OCI-LY1 (cell line): ENCODE data around the gene SELP.

Source experiments
- CTCF ChIP-seq: fragments of 200-600 bp; sonication (generic), shearing (Covaris generic); IDR thresholded peaks from 2 replicates; pipeline ENCODE4 v1.5.1; 2017; ENCODE audit warnings: mild to moderate bottlenecking, antibody characterized with exemption, low read length, moderate library complexity, mixed read lengths
- EZH2 ChIP-seq: fragments of 200-600 bp; sonication (generic), shearing (Covaris generic); IDR thresholded peaks from 2 replicates; pipeline ENCODE4 v1.8.0; 2017; ENCODE audit warnings: borderline replicate concordance, mixed run types, mild to moderate bottlenecking, antibody characterized with exemption, low read length, moderate library complexity, mixed read lengths

GRCh38 chr1:169585181-169585580, 44.7 kb downstream of the SELP start:
- TF ChIP-seq CTCF: no peak
- TF ChIP-seq EZH2: no peak
